Measurements from ENCODE around the gene MIGA2.

DNA sequence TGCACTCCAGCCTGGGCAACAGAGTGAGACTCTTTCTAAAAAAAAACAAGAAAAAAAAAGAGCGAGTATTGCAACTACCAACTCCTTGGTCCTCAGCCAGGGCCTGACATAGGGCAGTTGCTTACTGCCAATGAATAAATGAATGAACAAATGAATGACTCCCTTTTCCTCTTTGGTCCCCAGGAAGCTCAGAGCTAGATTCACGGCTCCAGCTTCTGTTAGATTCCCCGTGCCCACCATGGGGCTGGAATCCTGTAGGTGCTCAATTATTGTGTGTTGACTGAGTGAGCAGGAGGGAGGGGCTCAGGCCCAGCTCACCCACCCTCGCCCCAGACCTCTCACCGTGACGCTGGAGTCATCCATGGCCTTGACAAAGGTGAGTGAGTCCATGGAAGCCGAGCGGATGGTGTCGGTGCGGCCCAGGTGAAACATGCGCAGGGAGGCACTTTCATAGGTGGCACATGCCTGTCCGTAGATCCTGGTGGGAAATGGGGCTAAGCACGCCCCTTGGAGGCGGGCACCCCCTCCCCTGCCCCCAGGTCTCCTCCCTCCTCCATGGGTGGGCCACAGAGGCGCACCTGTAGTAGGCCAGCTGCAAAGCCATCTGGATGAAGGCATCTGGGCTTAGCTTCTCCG, 61.4 kb downstream of the MIGA2 start:
- TF ChIP-seq, protein P1, sequence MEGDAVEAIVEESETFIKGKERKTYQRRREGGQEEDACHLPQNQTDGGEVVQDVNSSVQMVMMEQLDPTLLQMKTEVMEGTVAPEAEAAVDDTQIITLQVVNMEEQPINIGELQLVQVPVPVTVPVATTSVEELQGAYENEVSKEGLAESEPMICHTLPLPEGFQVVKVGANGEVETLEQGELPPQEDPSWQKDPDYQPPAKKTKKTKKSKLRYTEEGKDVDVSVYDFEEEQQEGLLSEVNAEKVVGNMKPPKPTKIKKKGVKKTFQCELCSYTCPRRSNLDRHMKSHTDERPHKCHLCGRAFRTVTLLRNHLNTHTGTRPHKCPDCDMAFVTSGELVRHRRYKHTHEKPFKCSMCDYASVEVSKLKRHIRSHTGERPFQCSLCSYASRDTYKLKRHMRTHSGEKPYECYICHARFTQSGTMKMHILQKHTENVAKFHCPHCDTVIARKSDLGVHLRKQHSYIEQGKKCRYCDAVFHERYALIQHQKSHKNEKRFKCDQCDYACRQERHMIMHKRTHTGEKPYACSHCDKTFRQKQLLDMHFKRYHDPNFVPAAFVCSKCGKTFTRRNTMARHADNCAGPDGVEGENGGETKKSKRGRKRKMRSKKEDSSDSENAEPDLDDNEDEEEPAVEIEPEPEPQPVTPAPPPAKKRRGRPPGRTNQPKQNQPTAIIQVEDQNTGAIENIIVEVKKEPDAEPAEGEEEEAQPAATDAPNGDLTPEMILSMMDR (IDR thresholded peaks at IDR 0.05; ENCODE audit: insufficient read depth, low read length): no peak
- TF ChIP-seq POLR2AphosphoS5 (IDR thresholded peaks at IDR 0.05; ENCODE audit: low read depth) (no peak), SPI1 (IDR thresholded peaks at IDR 0.05; ENCODE audit: borderline replicate concordance, low read depth) (no peak)
- TF ChIP-seq, protein P2, sequence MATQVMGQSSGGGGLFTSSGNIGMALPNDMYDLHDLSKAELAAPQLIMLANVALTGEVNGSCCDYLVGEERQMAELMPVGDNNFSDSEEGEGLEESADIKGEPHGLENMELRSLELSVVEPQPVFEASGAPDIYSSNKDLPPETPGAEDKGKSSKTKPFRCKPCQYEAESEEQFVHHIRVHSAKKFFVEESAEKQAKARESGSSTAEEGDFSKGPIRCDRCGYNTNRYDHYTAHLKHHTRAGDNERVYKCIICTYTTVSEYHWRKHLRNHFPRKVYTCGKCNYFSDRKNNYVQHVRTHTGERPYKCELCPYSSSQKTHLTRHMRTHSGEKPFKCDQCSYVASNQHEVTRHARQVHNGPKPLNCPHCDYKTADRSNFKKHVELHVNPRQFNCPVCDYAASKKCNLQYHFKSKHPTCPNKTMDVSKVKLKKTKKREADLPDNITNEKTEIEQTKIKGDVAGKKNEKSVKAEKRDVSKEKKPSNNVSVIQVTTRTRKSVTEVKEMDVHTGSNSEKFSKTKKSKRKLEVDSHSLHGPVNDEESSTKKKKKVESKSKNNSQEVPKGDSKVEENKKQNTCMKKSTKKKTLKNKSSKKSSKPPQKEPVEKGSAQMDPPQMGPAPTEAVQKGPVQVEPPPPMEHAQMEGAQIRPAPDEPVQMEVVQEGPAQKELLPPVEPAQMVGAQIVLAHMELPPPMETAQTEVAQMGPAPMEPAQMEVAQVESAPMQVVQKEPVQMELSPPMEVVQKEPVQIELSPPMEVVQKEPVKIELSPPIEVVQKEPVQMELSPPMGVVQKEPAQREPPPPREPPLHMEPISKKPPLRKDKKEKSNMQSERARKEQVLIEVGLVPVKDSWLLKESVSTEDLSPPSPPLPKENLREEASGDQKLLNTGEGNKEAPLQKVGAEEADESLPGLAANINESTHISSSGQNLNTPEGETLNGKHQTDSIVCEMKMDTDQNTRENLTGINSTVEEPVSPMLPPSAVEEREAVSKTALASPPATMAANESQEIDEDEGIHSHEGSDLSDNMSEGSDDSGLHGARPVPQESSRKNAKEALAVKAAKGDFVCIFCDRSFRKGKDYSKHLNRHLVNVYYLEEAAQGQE (IDR thresholded peaks at IDR 0.05; ENCODE audit: insufficient replicate concordance, low read depth): no peak

Measured in HL-60 (cell line).